Frontal cortex (tissue), 4 donors: ENCODE data around the gene PITPNM3. TPM values are rescaled to one million over a fixed set of nuclear protein-coding genes. Genes with fewer than 3 reads are reported as not detected.

ENCODE experiments used
- DNase-seq, 2 donors: peaks; one replicate each; pipeline ENCODE4 v3.0.0; 2012; ENCODE audit warnings: low spot score in 2 of 2
- FAIRE-seq: peaks from 2 replicates; lab custom pipeline; 2012; peaks lifted over from hg19 to GRCh38; lab: Jason Lieb, UNC
- total RNA-seq: library from RNA; depleted of rRNA; stranded (reverse); fragments of >200 nt; gene quantifications from one replicate; pipeline ENCODE4 v1.2.3, GENCODE V29; 2014
- donor health status: control.
- donor health status: control.
- donor health status: control.

The PITPNM3 gene
- total RNA-seq, 1 donor from 2014 or later = 10.6 TPM

DNA sequence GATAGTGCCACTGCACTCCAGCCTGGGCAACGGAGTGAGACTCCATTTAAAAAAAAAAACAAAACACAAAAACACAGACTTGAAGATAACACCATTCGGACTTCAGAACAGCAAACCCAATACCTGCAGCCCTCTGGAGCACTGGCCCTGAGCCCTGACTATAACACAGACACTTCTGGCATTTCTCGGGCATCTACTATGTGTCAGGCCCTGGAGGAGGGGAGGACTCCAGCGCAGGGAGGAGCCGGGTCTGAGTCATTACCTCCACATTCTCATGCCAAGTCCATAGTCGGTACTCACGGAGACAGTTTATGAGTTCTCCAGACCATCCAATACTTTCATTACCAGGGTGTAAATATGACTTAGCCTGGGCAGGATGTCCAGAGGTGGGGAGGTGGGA is 48.8 kb downstream of the PITPNM3 start:
- FAIRE-seq (no peak), DNase-seq (no peak)

DNA sequence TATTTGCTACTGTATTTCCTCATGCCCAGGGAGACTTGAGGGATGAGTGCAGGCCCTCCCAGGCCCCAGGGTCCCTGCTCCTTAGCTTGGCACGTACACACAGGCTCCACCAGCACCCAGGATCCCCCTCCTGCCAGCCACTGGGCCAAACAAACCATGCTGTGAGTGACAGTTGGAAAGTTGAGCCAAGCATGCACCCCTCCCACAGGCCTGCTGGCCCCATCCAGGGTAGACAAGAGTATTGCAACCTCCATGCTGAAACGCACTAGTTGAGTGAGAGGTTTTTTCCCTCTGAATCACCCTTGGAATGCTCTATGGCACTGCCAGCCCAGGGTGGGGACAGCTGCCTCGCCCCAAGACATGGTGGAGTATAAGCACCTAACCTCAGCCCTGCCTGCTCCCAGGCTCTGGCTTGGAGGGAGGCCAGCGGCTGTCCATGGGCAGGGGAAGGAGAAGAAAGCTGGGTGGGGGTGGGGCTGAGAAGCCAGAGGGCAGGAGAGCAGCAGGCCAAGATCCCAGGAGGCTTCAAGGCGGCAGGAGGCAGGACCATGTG is 49.6 kb downstream of the PITPNM3 start:
- DNase-seq (no peak), FAIRE-seq (no peak)

DNA sequence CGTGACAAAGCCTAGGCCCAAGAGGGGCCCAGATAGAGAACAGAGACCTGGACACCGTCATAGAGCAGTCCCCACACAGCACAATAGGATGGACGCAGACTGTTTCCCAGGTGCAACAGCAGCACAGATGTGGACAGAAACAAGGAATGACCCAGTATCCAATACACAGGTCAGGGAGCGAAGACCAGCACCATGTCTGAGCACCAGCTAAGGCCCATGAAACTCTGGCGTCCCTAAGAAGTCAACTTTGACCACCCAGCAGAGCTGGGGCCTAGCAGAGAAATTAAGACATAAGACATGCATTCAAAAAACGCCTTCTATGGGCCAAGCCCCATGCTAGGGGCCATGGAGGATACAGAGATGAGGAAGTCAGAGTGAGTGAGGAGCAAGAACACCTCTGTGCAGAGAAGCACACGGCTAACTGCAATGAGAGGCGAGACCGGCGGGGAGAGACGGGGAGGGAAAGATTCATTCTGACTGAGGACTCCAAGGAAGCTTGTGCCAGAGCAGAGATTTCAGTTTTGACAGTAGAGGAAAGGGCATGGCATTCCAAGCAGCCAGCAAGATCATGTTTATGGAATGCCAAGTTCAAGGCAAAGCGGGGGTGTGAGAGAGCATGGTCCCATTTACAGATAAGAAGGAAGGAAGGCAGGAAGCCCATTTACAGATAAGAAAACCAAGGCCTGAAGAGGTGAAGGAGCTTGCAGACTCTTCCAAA is 50.8 kb downstream of the PITPNM3 start:
- no peak for FAIRE-seq
- no peak for DNase-seq

DNA sequence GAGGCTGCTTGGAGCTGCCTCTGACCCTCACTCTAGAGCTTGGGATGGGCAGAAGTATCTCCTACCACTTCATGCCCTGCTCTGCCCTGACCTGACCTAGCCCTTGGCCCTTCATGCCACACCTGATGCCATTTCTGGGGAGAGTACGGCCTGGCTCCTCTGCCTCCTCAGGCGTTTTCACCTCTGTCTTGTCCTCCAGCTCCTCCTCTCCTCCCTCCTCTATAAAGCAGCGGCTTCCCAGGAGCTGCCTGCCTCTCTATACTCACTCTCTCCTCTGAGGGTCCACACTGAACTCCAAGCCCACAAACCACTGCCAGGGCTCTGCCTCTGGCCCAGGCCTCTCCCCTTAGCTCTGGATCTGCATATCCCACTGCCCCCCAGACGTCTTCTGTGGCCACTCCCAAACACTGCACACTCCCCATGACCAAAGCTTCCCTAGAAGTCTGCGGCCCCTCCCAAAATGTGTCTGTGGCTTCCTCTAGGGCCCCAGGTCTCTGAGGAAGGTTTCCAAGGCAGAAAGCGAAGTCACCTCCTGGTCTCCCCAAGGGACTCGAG is 52.6 kb downstream of the PITPNM3 start:
- FAIRE-seq = no peak
- no peak for DNase-seq

DNA sequence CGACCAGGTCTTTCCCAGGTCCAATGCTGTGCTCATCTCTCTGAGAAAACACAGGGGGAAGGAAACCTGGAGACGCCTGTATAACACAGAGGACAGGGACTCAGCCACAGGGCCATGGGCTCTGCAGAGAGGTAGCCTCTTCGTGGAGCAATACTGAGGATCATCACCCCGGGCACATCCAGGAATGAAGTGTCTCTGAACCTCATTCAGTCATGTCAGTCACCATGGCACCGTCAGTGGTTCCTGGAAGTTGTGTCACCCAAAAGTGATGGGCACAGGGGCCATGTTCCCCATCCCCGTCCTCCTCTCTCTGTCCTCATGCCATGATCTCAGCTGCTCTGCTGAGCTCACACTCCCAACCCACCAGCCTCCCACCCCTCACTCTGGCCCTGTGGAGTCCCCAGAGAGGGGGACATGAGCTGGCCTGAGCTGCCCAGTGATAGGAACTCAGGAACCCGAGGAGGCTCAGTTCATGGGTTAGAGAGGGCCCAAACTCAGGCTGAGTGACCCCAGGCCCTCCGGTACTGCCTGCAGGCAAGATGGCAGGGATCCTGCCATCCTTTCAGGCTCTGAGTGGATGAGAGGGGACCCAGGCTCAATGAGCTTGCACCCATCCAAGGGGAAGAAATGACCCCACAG is 53.4 kb downstream of the PITPNM3 start:
- DNase-seq (no peak), FAIRE-seq (no peak)

DNA sequence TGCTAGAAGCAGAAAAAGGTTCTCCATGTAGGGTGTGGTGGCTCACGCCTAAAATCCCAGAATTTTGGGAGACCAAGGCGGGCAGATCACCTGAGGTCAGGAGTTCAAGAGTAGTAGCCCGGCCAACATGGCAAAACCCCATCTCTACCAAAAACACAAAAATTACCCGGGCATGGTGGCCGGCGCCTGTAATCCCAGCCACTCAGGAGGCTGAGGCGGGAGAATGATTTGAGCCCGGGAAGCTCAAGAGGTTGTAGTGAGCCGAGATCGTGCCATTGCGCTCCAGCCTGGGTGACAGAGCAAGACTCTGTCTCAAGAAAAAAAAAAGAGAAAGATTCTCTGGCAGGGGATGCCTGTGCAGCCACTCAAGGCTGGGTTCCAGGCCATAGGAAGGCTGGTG is 54.2 kb downstream of the PITPNM3 start:
- DNase-seq (no peak), FAIRE-seq (no peak)

DNA sequence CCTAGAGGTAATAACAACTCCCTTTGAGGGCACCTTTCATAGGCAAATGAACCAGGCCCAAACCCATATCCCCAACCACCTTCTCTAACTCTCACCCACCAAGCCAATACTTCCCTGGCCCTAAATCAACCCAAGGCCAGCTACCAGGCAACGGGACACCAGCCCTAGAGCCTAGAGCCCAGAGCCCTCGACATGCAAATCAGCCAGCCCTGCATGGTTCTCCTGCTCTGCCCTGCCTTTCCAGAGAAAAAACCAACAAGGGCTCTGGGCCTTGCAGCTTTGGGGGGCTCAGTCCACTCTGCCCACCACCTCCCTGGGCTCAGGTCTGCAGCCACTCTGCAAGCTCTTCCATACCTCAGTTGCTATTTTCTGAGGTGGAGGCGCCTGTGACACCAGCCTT is 55.0 kb downstream of the PITPNM3 start:
- DNase-seq (no peak), FAIRE-seq (no peak)

DNA sequence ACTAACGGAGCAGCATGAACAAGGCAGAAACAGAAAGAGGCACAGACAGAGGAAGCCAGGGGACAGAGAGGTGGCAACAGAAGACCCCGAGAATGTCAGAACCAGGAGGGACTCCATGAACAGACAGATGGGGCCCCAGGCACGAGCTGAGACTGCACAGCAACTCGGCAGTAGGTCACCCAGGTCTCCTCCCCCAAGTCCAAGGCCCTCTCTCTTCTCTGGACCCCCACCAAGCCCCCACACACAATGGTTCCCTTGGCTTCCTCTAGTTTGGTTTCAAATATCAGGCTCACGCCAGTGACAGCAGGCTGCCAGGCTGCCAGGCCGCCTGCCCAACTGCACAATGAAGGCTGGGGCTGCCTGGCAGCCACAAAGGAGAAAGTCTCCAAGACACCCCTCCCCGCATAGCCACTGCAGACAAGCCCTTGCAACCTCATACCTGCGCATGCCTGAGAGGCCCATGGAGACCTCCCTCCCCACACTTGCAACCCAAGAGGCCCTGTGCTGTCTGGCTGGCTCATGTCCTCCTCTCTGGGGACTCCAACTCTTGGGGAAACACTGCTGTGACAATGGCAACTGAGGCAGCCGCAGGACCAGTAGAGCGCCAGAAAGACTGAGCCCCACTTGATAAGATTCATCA is 57.3 kb downstream of the PITPNM3 start:
- DNase-seq (no peak), FAIRE-seq (no peak)

DNA sequence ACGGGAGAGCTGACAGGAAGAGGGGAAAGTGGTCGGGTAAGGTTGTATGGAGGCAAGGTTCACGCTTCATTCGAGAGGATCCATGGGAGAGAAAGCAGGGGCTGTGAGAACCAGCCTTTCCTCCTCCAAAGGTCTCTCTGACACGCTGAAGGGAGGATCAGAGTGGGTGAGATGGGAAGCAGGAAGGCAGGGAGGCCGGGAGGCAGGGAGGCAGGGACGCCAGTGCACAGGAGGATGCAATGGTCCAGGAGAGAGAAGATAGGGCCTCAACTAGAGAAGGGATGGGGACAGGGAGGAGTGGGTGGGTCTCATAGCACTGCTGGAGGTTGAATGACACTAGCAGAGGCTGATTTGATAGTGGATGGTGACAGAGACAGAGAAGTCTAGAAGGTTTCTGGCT is 58.0 kb downstream of the PITPNM3 start:
- no peak for DNase-seq
- FAIRE-seq = no peak

DNA sequence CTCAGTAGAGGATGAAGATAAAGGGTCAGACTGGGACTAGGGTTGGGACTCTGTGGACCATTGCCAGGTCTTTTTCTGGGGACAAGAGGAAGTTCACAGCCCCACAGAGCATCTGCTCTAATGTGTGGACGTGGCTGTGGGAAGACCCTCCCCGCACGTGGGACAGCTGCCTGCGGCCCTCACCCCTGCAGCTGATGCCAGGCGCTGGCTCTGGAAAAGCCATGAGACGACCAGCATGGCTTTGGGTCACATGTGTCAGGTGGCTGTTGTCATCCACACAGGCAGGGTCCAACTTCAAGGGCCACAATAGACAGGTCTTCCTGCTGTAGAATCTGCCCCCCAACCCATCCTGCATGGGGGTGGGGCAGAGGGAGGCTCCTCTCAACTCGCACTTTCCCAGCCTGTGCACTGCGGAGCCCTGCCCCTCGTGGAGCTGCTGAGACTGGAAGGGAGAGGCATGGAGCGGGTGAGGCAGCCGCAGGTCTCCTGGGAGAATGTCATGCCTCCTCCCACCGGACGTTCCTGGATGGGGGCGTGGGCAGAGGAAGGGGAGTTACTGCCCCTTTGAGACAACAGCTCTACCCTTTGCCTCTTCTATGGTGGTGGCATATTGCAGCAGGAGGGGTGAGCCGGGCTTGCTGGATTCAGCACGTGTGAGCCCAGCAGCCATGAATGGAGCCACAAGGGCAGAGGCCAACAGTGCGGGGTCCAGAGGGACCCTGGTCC is 58.7 kb downstream of the PITPNM3 start:
- no peak for DNase-seq
- FAIRE-seq = no peak

DNA sequence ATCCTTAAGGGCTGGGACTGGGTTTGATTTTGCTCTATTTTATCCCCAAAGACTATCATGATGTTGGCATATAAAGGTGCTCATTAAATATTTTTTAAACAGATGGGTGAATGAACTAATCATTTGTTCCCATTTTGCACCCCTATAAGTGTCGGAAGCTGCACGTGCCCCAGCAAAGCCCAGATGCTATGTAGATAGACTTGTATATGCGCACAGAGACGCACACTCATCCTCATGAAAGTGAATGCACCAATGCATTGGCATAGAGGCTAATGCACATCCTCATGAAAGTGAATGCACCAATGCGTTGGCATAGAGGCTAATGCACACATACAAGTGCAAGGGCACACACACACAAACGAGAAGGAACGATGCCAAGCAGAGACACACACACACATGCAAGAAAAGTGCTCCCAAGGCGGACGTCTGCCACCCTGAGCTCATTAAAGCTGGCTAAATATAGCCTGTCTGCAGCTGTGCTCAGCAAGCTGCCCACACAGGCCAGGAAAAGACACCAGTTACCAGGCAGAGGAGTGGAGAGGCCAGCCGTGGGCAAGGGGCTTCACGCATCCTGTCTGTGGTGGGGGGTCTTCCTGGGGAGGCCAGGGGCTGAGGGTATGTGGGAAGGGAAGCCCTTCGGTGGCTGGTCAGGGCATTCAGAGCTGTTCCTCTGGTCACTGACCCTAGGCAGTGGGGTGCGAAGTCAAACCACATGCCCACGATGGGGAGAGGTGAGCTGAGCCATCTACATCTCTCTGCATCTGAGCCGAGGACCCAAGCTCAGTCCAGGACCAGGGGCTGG is 59.5 kb downstream of the PITPNM3 start:
- no peak for FAIRE-seq

DNA sequence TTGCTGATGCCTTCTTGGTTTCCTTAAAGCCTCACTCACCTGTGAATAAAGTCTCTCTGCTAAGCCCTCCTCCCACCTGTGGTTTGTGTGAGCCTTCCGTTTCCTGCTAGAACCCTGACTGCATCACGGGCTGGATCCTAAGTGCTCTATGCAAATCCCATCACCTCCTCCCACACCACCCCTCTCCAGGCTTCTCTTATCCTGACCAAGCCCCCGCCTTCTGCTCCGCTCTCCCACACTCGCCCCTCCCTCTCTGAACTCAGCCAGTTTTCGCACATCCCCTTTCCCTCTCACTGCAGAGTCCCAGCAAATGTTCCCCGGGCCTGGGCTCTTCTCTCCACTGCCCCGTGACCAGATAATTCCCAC is 60.3 kb downstream of the PITPNM3 start:
- no peak for FAIRE-seq
- no peak for DNase-seq

More for the DNA sequence above, 59.5 kb downstream of the PITPNM3 start:
- no peak for DNase-seq

DNA sequence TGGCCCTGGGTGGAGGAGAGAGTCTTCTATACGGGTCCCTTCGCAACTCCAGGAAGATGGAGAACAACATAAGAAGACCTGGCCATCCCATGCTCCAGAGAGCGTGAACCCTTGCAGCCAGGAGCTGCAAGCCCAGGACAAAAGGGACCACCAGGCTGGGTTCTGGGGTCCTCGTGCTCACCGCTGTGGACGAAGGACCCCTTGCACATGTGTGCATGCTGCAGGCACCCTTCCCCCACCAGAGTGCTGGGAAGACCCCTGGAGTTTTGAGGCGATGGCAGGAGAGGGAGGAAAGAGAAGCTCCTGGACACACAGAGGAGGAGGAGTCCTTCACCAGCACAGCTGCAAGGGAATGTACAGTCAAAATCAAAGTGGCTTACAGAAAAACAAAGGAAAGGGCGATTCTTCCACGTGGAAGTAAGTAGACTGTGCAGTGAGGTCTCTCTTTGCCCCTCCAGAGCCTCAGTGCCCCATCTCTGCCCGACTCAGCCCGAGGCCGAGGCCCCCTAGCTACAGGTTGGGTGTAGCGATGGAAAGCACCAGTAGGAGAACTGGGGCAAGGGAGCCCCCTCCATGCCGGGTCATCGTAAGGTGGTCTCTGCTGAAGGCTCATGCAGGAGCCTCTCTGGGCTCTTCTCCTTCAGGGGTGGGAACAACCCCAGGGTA is 60.8 kb downstream of the PITPNM3 start:
- no peak for FAIRE-seq
- DNase-seq = no peak

DNA sequence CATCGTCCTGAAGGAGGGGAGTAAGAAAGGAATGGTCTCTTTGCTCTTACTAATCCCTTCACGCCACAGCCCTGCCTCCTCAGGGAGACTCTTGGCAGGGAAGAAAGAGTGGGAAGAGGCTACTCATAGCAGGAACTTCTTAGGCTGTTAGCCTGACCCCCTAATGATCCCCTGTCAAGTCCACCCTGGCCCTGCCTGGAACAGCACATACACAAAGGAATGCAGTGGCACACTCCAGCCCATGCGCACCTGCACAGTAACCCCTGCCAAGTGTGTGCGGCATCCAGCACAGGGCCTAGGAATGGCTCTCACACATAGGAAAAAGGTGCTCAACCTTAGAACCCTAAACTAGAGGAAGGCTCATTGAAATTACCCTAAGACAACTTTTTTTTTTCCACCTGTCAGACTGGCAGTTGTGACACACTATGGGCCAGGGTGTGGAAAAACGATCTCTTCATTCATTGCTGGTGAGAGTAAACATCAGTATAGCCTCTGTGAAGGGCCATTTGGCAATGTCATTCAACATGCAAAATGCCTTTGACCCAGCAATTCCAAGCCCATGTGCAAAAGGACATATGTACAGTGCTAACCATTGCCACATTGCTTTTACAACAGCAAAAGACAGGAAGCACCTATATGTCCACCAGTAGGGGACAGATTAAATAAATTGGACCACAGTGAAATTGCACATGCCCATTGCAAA is 62.0 kb downstream of the PITPNM3 start:
- FAIRE-seq = no peak
- no peak for DNase-seq

DNA sequence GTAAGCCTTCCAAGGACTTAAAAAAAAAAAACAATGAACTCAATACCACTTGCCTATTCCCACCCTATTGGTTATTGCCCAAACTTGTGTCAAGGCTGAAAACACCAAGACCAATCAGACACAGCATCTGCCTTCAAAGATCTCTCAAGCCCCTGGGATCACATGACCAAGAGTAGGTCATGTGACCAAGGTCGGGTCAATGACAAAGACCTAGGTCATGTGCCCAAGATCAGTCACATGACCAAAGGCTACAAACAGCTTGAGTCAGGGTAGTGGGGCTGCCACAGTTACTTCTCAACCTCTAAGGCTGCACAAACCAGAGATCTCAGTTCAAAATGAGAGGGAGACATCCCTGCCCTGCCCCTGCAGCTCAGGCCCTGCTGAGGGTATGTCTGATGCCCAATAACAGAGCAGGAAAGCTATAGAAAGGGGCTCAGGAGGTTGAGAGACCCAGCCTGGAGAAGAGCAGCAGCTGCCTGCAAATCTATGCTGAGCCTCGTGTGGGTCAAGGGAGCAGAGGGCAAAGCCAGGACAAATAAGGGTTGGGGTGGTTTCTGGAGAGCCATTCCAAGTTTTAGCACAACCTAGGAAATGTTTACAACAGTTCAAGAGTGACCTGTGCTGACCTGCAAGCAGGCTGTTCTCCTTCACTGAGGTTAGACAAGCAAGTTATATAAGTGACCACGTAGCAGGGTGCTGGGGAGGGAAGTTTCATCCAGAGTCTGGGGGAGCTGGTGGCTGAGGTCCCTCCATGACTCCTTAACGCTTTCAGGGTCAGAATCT is 63.3 kb downstream of the PITPNM3 start:
- FAIRE-seq (no peak), DNase-seq (no peak)

DNA sequence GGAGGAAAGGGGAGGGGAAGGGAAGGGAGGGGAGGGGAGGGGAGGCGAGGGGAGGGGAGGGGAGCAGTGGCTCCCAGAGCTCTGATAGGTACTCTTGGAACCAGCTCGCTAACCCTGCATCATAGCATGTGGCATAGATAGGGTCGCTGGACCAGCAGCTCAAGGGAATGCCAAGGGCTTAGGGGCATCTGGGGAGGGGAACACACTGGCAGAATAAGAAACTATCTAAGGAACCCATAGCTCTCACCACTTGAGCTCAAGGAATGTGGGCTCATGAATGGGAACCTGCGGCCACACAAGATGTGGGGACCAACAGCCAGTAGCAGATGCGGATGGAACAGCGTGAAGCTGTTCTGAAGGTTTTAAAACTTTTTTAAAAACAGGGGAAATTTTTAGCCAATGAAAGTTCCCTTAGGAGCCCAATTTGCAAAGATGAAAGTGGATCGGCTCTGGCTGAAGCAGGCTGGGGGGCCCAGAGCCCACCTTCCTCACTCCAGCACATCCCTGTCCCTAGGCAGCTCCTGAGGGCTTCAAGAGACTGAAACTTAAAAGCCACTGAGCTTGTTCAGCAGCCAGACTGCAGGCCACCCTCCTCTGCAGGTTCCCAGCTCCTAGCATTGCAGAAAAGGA is 65.2 kb downstream of the PITPNM3 start:
- DNase-seq (no peak), FAIRE-seq (no peak)

DNA sequence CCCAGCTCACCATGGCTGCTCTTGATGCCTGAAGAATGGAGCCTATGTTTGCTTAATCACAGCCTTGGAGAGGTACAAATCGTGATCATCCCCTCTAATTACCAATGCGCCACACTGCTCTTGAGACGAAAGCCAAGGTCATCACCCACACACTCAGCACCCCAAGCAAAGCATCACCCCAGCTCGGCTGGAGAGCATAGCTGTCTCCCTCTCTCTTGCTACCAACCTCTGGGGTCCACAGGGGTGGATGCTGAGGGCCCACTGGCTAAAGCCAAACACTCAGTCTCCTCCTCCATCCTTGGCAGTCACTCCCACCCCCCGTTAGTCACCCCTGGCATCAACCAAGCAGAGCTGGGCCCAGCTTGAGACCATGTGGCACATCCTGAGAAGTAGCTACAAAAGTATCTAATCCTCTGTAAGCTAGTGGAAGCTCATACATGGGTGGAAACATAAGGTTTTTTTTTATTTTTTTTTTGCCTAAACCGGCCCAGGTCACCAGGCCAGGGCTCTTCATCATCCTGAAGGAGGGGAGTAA is 67.3 kb downstream of the PITPNM3 start:
- DNase-seq = no peak
- no peak for FAIRE-seq
